A549 (cell line): ENCODE results near the gene MVK. TPM values are rescaled to one million over a fixed set of nuclear protein-coding genes. Genes with fewer than 3 reads are reported as not detected.

ENCODE experiments used
- ATAC-seq, 2 experiments: fragments of 200-7000 bp in 1 of 2; fragments of >200 bp in 1 of 2; cut with Nextera tagmentation in 1 of 2; cut with Tn5 transposase in 1 of 2; 3 replicates each; pipeline versions ENCODE4 v1.8.0 to v1.9.1; 2018 to 2020; ENCODE audit warnings: mild to moderate bottlenecking in 1 of 2, moderate library complexity in 1 of 2
- CTCF ChIA-PET: fragments of 300-600 bp; sonication (Branson Sonifier 250); formaldehyde crosslinking; extraction: SDS; loops from one replicate; lab custom pipeline; 2021; ENCODE audit warnings: antibody characterized with exemption, inconsistent platforms; lab: Yijun Ruan, JAX
- POLR2A ChIA-PET: fragments of 350-600 bp; formaldehyde crosslinking; extraction: SDS; loops from one replicate; lab custom pipeline; 2021; ENCODE audit warnings: antibody characterized with exemption, inconsistent platforms; lab: Yijun Ruan, JAX
- DNase-seq, 2 experiments: peaks; one replicate each; pipeline versions ENCODE4 v3.0.0 to v3.0.0-alpha.2; 2011 to 2016; ENCODE audit warnings: low read depth in 1 of 2, low spot score in 1 of 2
- FAIRE-seq: peaks from 2 replicates; lab custom pipeline; 2011; peaks lifted over from hg19 to GRCh38; lab: Jason Lieb, UNC
- H3K27ac ChIP-seq, 2 experiments: fragments of >200 bp; sonication (Bioruptor Twin); formaldehyde crosslinking; 3 replicates each; pipeline ENCODE4 v1.5.1; 2016 to 2017
- H3K4me1 ChIP-seq: fragments of >200 bp; sonication (Bioruptor Twin); formaldehyde crosslinking; 3 replicates; pipeline ENCODE4 v1.6.1; 2016
- H3K4me2 ChIP-seq: fragments of >200 bp; sonication (Bioruptor Twin); formaldehyde crosslinking; 3 replicates; pipeline ENCODE4 v1.6.1; 2016
- H3K4me3 ChIP-seq: fragments of >200 bp; sonication (Bioruptor Twin); formaldehyde crosslinking; 3 replicates; pipeline ENCODE4 v1.5.1; 2016
- H3K9me3 ChIP-seq: fragments of >200 bp; sonication (Bioruptor Twin); formaldehyde crosslinking; 3 replicates; pipeline ENCODE4 v1.6.1; 2016
- CBX2 ChIP-seq: fragments of 200-600 bp; sonication (generic); IDR thresholded peaks from 2 replicates; pipeline ENCODE4 v1.6.1; 2016; ENCODE audit warnings: low read depth, mild to moderate bottlenecking, borderline replicate concordance
- CBX8 ChIP-seq: fragments of 200-600 bp; sonication (generic); IDR thresholded peaks from 2 replicates; pipeline ENCODE4 v1.6.1; 2016
- CEBPB ChIP-seq, 2 experiments: fragments of >200 bp in 1 of 2; sonication (Bioruptor Twin) in 1 of 2; formaldehyde crosslinking in 1 of 2; IDR thresholded peaks; 2 replicates each; pipeline ENCODE4 v1.6.1; 2012 to 2016
- CTCF ChIP-seq: fragments of >200 bp; sonication (Bioruptor Twin); formaldehyde crosslinking; IDR thresholded peaks from 3 replicates; pipeline ENCODE4 v1.5.1; 2016
- EHMT2 ChIP-seq: fragments of 200-600 bp; sonication (generic); IDR thresholded peaks from 2 replicates; pipeline ENCODE4 v1.6.1; 2016; ENCODE audit warnings: antibody characterized with exemption, low read depth, mild to moderate bottlenecking, moderate library complexity
- FOSL2 ChIP-seq, 2 experiments: fragments of 450-650 bp in 1 of 2; fragments of >200 bp in 1 of 2; sonication (Bioruptor Twin) in 1 of 2; formaldehyde crosslinking; IDR thresholded peaks; 2 replicates each; pipeline versions ENCODE4 v1.5.0 to v1.6.1; 2016 to 2020; ENCODE audit warnings: mild to moderate bottlenecking in 1 of 2, moderate library complexity in 1 of 2
- GATA3 ChIP-seq: IDR thresholded peaks from 2 replicates; pipeline ENCODE4 v1.6.1; 2012; ENCODE audit warnings: borderline replicate concordance
- HDAC2 ChIP-seq: fragments of 200-600 bp; sonication (generic); IDR thresholded peaks from 2 replicates; pipeline ENCODE4 v1.6.1; 2016
- HMGXB4 ChIP-seq: fragments of 250-450 bp; sonication (Bioruptor Pico); IDR thresholded peaks from 2 replicates; pipeline ENCODE4 v1.5.0; 2021; ENCODE audit warnings: mild to moderate bottlenecking, moderate library complexity, borderline replicate concordance
- HOXB5 ChIP-seq: fragments of 250-450 bp; sonication (Bioruptor Pico); IDR thresholded peaks from 2 replicates; pipeline ENCODE4 v1.5.0; 2020; ENCODE audit warnings: mild to moderate bottlenecking, moderate library complexity
- JUN ChIP-seq, 2 experiments: fragments of >200 bp; sonication (Bioruptor Twin); formaldehyde crosslinking; IDR thresholded peaks; 2 replicates in 1 of 2; 3 replicates in 1 of 2; pipeline ENCODE4 v1.6.1; 2016 to 2017
- KDM1A ChIP-seq: fragments of 200-600 bp; sonication (generic); IDR thresholded peaks from 2 replicates; pipeline ENCODE4 v1.6.1; 2016; ENCODE audit warnings: low read depth, mild to moderate bottlenecking
- NFE2L2 ChIP-seq: fragments of 150-350 bp; conservative IDR thresholded peaks from 2 replicates; pipeline ENCODE4 v1.6.1; 2014; ENCODE audit warnings: low read length
- NPAS2 ChIP-seq: fragments of 250-450 bp; sonication (Bioruptor Pico); IDR thresholded peaks from 2 replicates; pipeline ENCODE4 v1.8.0; 2022; ENCODE audit warnings: mild to moderate bottlenecking, moderate library complexity, borderline replicate concordance
- POLR2AphosphoS2 ChIP-seq: conservative IDR thresholded peaks from 2 replicates; pipeline ENCODE4 v1.6.1; 2012; ENCODE audit warnings: low read length, improper control_type of control experiment, inconsistent platforms
- RAD21 ChIP-seq, 2 experiments: fragments of >200 bp in 1 of 2; sonication (Bioruptor Twin) in 1 of 2; formaldehyde crosslinking in 1 of 2; IDR thresholded peaks in 1 of 2; conservative IDR thresholded peaks in 1 of 2; 2 replicates in 1 of 2; 3 replicates in 1 of 2; pipeline ENCODE4 v1.6.1; 2012 to 2018; ENCODE audit warnings: inconsistent platforms in 1 of 2
- REST ChIP-seq: fragments of 200-600 bp; sonication (generic); IDR thresholded peaks from 2 replicates; pipeline ENCODE4 v1.6.1; 2016; ENCODE audit warnings: antibody characterized with exemption, mild to moderate bottlenecking, moderate library complexity
- SREBF2 ChIP-seq: fragments of 450-650 bp; IDR thresholded peaks from 2 replicates; pipeline ENCODE4 v1.6.1; 2014; ENCODE audit warnings: mild to moderate bottlenecking, moderate library complexity
- ZFP36 ChIP-seq: fragments of 450-650 bp; IDR thresholded peaks from 2 replicates; pipeline ENCODE4 v1.6.1; 2014; ENCODE audit warnings: borderline replicate concordance; ENCODE audit not compliant: partially characterized antibody
- WGBS: methylation state at CpG from one replicate; pipeline ENCODE4 v1.1.6; 2017; ENCODE audit errors: missing lambda C conversion rate; 5-methylcytosine and 5-hydroxymethylcytosine counted together
- polyA plus RNA-seq, 4 experiments: library from polyadenylated mRNA; depleted of rRNA in 3 of 4; stranded (reverse); fragments of >200 nt; fragmentation: RNase III in 1 of 4; extraction: RNeasy Plus Mini Kit Qiagen cat#74134 plus additional on column Dnase treatment in 1 of 4; gene quantifications; 2 replicates in 3 of 4; 3 replicates in 1 of 4; pipeline ENCODE4 v1.2.3, GENCODE V29; 2011 to 2017
- TF ChIP-seq, protein P1 (sequence below): fragments of 250-450 bp; sonication (Bioruptor Pico); IDR thresholded peaks from 2 replicates; pipeline ENCODE4 v1.5.0; 2020; ENCODE audit warnings: low read depth, mild to moderate bottlenecking, moderate library complexity

Gene MVK
- polyA plus RNA-seq, 2 of the 4 experiments (the other 2 are of a cell fraction) = 5.9 to 14.8 TPM

GRCh38 chr12:109639151-109639872, 65.7 kb downstream of the MVK start:
- TF ChIP-seq EHMT2 (no peak), REST (0 out of 2 replicates have a peak, but pooled peaks have one; percentile 24)
- Histone ChIP-seq H3K4me1 (no peaks in the 10 kb centered on the region), H3K27ac (no peak overlapping the region), H3K4me2 (no peak overlapping the region), H3K4me3 (no peak overlapping the region), H3K9me3 (no peaks in the 10 kb centered on the region)
- WGBS = 48% methylated on average over 10 of the region's 10 CpGs
- no peak for FAIRE-seq
- no peak; a peak in 2 of 6 replicates for ATAC-seq
- ChIA-PET CTCF (interaction anchor here (2.9 kb wide), 1 partner anchor 42 kb away, joined by 12 read pairs; no protein-coding TSS in a partner anchor), POLR2A (interaction anchor here (0.6 kb wide), 1 partner anchor 914 kb away, joined by 3 read pairs; no protein-coding TSS in a partner anchor)
- peak in 1 of 2 experiments; percentile 24 for DNase-seq

DNA sequence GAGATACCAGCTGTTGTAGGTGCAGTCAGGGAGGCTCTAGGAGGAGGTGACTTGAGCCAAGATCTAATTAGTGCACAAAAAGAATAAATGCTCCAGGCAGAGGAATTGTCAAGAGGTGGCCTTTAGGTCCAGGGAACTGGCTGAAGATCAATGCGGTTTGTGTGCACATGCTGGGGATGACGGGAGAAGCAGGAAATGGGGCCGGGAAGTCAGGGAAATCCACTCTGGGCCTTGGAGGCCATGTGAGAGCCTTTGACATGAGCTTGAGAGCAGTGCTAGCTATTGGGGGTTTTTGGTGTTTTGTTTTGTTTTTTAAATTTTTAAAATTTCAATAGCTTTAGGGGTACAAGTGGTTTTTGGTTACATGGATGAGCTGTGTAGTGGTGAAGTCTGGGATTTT, 67.4 kb downstream of the MVK start:
- ATAC-seq (no peak), DNase-seq (no peak), FAIRE-seq (no peak)
- 62% methylated on average over 3 of the region's 3 CpGs for WGBS
- ChIA-PET POLR2A (no interaction called here), CTCF (interaction anchor here (0.9 to 2.9 kb wide), 4 partner anchors 9 to 43 kb away, joined by 3 to 12 read pairs (median 4); no protein-coding TSS in a partner anchor)
- TF ChIP-seq CBX2 (no peak), KDM1A (no peak), NFE2L2 (no peak), CTCF (no peak), ZFP36 (no peak), JUN (IDR thresholded peaks at IDR 0.05) (no peak), CEBPB (IDR thresholded peaks at IDR 0.05) (no peak), CBX8 (no peak), GATA3 (no peak), RAD21 (conservative IDR thresholded peaks at IDR 0.05 in 1 of 2, IDR thresholded peaks at IDR 0.05 in 1 of 2) (no peak), NPAS2 (CRISPR knock-in tag) (no peak), SREBF2 (no peak), HOXB5 (CRISPR knock-in tag) (no peak), HMGXB4 (CRISPR knock-in tag) (no peak), HDAC2 (no peak), POLR2AphosphoS2 (no peak), FOSL2 (IDR thresholded peaks at IDR 0.05) (no peak), FOSL2 (CRISPR knock-in tag; IDR thresholded peaks at IDR 0.05) (no peak)
- TF ChIP-seq, protein P1, sequence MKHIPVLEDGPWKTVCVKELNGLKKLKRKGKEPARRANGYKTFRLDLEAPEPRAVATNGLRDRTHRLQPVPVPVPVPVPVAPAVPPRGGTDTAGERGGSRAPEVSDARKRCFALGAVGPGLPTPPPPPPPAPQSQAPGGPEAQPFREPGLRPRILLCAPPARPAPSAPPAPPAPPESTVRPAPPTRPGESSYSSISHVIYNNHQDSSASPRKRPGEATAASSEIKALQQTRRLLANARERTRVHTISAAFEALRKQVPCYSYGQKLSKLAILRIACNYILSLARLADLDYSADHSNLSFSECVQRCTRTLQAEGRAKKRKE (CRISPR knock-in tag) = no peak
- Histone ChIP-seq H3K4me2 (no peak overlapping the region), H3K27ac (no peak overlapping the region), H3K4me1 (no peaks in the 10 kb centered on the region), H3K4me3 (no peak overlapping the region), H3K9me3 (no peaks in the 10 kb centered on the region)
